GM12872 (cell line): ENCODE data around the gene MFSD12.

Source experiments
- TF ChIP-seq, protein P1 (sequence below): IDR thresholded peaks from 3 replicates; pipeline ENCODE4 v1.5.1; 2011; ENCODE audit warnings: low read depth, mild to moderate bottlenecking, low read length, moderate library complexity; ENCODE audit not compliant: insufficient read depth

Gene MFSD12

DNA sequence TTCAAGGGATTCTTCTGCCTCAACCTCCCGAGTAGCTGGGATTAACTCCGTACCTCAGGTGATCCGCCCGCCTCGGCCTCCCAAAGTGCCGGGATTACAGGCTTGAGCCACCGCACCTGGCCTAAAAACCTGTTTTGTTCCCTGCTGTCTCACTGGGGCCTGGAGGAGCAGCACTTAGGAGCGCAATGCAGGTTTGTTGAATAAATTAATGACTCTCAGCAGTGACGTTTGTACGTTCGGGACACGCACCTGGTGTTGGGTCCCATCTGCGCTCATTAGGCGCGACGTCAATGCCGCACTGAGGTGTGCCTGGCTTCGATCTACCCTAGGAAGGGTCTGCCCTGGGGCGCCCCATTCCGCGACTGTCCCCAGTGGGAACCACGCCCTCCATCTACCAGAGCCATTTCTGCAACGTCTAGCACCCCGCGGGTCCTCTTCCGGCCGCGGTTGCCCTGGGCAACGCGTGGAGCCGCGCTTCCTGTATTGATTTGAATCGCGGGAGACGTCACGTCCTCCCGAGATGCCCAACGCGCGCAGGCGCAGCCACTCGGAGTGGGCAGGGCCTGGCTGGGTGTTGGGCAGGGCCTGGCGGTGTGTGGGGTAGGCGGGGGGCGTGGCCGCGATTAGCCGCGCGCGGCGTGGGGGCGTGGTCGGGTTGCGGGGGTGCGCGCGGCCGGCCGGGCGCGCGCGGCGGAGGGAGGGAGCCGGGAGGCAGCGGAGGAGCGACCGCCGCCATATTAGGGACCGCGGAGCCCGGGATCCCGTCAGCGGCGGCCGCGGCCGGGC is 51.6 kb downstream of the MFSD12 start, which contains the start of gene FZR1:
Gene FZR1 (plus strand): TSS at position 714 of the 786 bp plus-strand sequence. CDS start 16,679 bp downstream, outside the sequence.
- TF ChIP-seq, protein P1, sequence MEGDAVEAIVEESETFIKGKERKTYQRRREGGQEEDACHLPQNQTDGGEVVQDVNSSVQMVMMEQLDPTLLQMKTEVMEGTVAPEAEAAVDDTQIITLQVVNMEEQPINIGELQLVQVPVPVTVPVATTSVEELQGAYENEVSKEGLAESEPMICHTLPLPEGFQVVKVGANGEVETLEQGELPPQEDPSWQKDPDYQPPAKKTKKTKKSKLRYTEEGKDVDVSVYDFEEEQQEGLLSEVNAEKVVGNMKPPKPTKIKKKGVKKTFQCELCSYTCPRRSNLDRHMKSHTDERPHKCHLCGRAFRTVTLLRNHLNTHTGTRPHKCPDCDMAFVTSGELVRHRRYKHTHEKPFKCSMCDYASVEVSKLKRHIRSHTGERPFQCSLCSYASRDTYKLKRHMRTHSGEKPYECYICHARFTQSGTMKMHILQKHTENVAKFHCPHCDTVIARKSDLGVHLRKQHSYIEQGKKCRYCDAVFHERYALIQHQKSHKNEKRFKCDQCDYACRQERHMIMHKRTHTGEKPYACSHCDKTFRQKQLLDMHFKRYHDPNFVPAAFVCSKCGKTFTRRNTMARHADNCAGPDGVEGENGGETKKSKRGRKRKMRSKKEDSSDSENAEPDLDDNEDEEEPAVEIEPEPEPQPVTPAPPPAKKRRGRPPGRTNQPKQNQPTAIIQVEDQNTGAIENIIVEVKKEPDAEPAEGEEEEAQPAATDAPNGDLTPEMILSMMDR = no peak

- TF ChIP-seq, protein P1 = no peak
Observed at GRCh38 chr19:3504735-3505134, 52.7 kb downstream of the MFSD12 start.

- TF ChIP-seq, protein P1 = no peak
Observed at GRCh38 chr19:3503036-3503572, 54.3 kb downstream of the MFSD12 start.

DNA sequence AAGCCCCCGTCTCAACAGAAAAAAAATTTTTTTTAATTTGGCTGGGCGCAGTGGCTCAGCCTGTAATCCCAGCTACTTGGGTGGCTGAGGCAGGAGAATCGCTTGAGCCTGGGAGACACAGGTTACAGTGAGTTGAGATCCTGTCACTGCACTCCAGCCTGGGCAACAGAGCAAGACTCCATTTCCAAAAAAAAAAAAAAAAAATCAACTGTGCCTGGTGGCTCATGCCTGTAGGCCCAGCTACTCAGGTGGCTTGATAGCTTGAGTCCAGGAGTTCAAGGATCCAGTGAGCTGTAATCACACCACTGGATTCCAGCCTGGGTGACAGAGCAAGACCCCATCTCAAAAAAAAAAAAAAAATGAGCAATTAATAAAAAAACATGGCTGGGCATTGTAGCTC is 55.6 kb downstream of the MFSD12 start:
- TF ChIP-seq, protein P1 = no peak

DNA sequence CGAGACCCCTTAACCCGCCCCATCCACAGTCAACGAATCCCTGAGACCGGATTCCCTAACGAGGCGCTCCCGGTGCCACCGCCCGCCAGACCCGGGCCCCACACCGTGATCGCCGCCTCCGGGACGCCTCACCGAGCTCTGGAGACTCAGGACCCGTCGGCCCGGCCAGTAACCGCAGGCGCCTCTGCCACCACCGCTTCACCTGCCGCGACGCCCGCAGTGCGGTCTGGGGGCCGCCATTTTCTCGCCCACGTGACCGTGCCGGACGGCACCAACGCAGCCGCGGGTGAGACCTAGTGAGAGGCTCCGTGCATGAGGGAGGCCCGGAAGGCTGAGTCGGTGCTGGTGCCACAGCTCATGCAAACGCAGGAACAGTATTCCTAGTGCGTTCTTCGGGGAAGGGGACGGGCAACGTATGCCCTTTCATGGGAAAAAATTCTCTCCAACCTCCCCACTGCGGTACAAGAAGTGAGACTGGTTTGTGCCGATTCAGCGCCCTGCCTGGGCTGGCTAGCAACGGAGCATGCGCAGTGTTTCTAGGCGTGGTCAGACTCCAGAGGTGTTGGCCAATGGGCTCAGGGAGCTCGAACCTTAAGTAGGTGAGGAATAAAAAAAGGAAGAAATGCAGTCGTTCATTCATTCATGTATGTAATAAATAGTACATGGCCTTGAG is 56.8 kb downstream of the MFSD12 start, which contains the start of gene DOHH:
Gene DOHH (minus strand): TSS at position 246 of the 673 bp plus-strand sequence. CDS start 3,860 bp downstream, outside the sequence.
- TF ChIP-seq, protein P1 = no peak

- TF ChIP-seq, protein P1 = no peak
Observed at GRCh38 chr19:3499738-3500428, 57.5 kb downstream of the MFSD12 start.
